HG03135 (cell line): Measurements from ENCODE around the gene QKI.
"Not testable (repeated sequence)": the region's sequence is repeated elsewhere in the genome, so short reads cannot be mapped to it uniquely, and the experiment has no call there.

Experiments
- ATAC-seq: cut with Tn5 transposase; IDR thresholded peaks from one replicate; pipeline ENCODE4 v1.9.1; 2021; ENCODE audit warnings: mild to moderate bottlenecking, moderate library complexity; ENCODE audit not compliant: unreplicated experiment

Gene QKI

GRCh38 chr6:163414117-163414945, at the start of gene QKI:
Gene QKI (plus strand): TSS chr6:163414718. CDS start chr6:163415194, 476 bp downstream.
- peak; percentile 32 for ATAC-seq

- ATAC-seq = no peak
Measured at GRCh38 chr6:163366288-163366687, 48.2 kb upstream of the QKI start.

GRCh38 chr6:163367497-163368183, 46.9 kb upstream of the QKI start:
- no peak for ATAC-seq

- no peak for ATAC-seq
Measured at GRCh38 chr6:163369141-163369540, 45.4 kb upstream of the QKI start.

GRCh38 chr6:163369628-163370365, 44.7 kb upstream of the QKI start:
- no peak for ATAC-seq

GRCh38 chr6:163370464-163371117, 43.9 kb upstream of the QKI start:
- ATAC-seq = no peak

- no peak for ATAC-seq
Measured at GRCh38 chr6:163371129-163371528, 43.4 kb upstream of the QKI start.

GRCh38 chr6:163373240-163373639, 41.3 kb upstream of the QKI start:
- no peak for ATAC-seq

GRCh38 chr6:163375361-163375760, 39.2 kb upstream of the QKI start:
- no peak for ATAC-seq

- no peak for ATAC-seq
Measured at GRCh38 chr6:163376187-163376586, 38.3 kb upstream of the QKI start.

GRCh38 chr6:163377561-163377960, 37.0 kb upstream of the QKI start:
- ATAC-seq = no peak

- ATAC-seq = no peak
Measured at GRCh38 chr6:163380216-163380615, 34.3 kb upstream of the QKI start.

- no peak for ATAC-seq
Measured at GRCh38 chr6:163381118-163381756, 33.3 kb upstream of the QKI start.

GRCh38 chr6:163383396-163383795, 31.1 kb upstream of the QKI start:
- not testable (repeated sequence) for ATAC-seq

GRCh38 chr6:163383912-163384311, 30.6 kb upstream of the QKI start:
- ATAC-seq = no peak

- no peak for ATAC-seq
Measured at GRCh38 chr6:163384510-163384909, 30.0 kb upstream of the QKI start.

- ATAC-seq = not testable (repeated sequence)
Measured at GRCh38 chr6:163385503-163385902, 29.0 kb upstream of the QKI start.

GRCh38 chr6:163386329-163386908, 28.1 kb upstream of the QKI start:
- ATAC-seq = no peak

- no peak for ATAC-seq
Measured at GRCh38 chr6:163387317-163387716, 27.2 kb upstream of the QKI start.

- no peak for ATAC-seq
Measured at GRCh38 chr6:163389354-163389753, 25.2 kb upstream of the QKI start.
